HepG2 (cell line): Measurements from ENCODE around the gene ITCH. TPM values are rescaled to one million over a fixed set of nuclear protein-coding genes. Genes with fewer than 3 reads are reported as not detected.
A peak's percentile ranks its signal among the peaks of the same experiment; 100 is the strongest.

Experiments
- AHR ChIP-seq: IDR thresholded peaks from 2 replicates; pipeline ENCODE4 v1.6.1; 2018; ENCODE audit warnings: missing genetic modification reagents, missing compliant biosample characterization
- CBX2 ChIP-seq, 2 experiments: fragments of 200-600 bp in 1 of 2; sonication (generic); formaldehyde crosslinking in 1 of 2; IDR thresholded peaks; 2 replicates each; pipeline versions ENCODE4 v1.7.0 to v1.8.1; 2018 to 2022; ENCODE audit warnings: low read depth in 2 of 2, low read length in 1 of 2, mild to moderate bottlenecking in 1 of 2, missing genetic modification reagents in 1 of 2
- DMTF1 ChIP-seq: sonication (generic); formaldehyde crosslinking; IDR thresholded peaks from 2 replicates; pipeline ENCODE4 v1.4.0; 2020; ENCODE audit warnings: mild to moderate bottlenecking, missing genetic modification reagents
- ETV6 ChIP-seq: sonication (generic); formaldehyde crosslinking; conservative IDR thresholded peaks from 2 replicates; pipeline ENCODE4 v1.4.0; 2020; ENCODE audit warnings: missing genetic modification reagents
- IKZF4 ChIP-seq: sonication (generic); formaldehyde crosslinking; IDR thresholded peaks from 2 replicates; pipeline ENCODE4 v1.5.1; 2020; ENCODE audit warnings: borderline replicate concordance, mild to moderate bottlenecking, low read depth, missing genetic modification reagents; ENCODE audit errors: not compliant biosample characterization
- KMT2B ChIP-seq: IDR thresholded peaks from 2 replicates; pipeline ENCODE4 v1.6.1; 2016; ENCODE audit warnings: missing genetic modification reagents, missing compliant biosample characterization
- MIER2 ChIP-seq: IDR thresholded peaks from 2 replicates; pipeline ENCODE4 v1.6.1; 2016; ENCODE audit warnings: missing biosample characterization, missing genetic modification reagents
- SAFB2 ChIP-seq: sonication (generic); formaldehyde crosslinking; IDR thresholded peaks from 2 replicates; pipeline ENCODE4 v1.5.1; 2020; ENCODE audit warnings: missing genetic modification reagents, low read depth, mild to moderate bottlenecking, borderline replicate concordance
- SMAD9 ChIP-seq: sonication (generic); formaldehyde crosslinking; IDR thresholded peaks from 2 replicates; pipeline ENCODE4 v1.5.1; 2020; ENCODE audit warnings: mild to moderate bottlenecking, missing genetic modification reagents
- ZBTB2 ChIP-seq: sonication (generic); formaldehyde crosslinking; IDR thresholded peaks from 2 replicates; pipeline ENCODE4 v1.8.0; 2022; ENCODE audit warnings: low read depth, missing genetic modification reagents
- ZNF3 ChIP-seq: IDR thresholded peaks from 2 replicates; pipeline ENCODE4 v1.7.0; 2017; ENCODE audit warnings: inconsistent platforms
- ZNF446 ChIP-seq: sonication (generic); formaldehyde crosslinking; IDR thresholded peaks from 2 replicates; pipeline ENCODE4 v1.5.0; 2020; ENCODE audit warnings: mild to moderate bottlenecking, missing genetic modification reagents
- ZNF564 ChIP-seq: sonication (generic); formaldehyde crosslinking; IDR thresholded peaks from 2 replicates; pipeline ENCODE4 v1.8.1; 2023; ENCODE audit warnings: mild to moderate bottlenecking, missing genetic modification reagents
- ZNF879 ChIP-seq: sonication (generic); formaldehyde crosslinking; IDR thresholded peaks from 2 replicates; pipeline ENCODE4 v1.8.1; 2023; ENCODE audit warnings: missing genetic modification reagents
- polyA plus RNA-seq, 8 experiments: library from polyadenylated mRNA; depleted of rRNA in 3 of 8; stranded (reverse) in 7 of 8; unstranded in 1 of 8; fragments of >200 nt; fragmentation: Illumina TruSeq in 4 of 8; extraction: Trizol in 4 of 8; gene quantifications; 2 replicates each; pipeline versions ENCODE4 v1.2.1 to v1.2.3, GENCODE V29; 2011 to 2016; ENCODE audit warnings: low read depth in 4 of 8, missing spikeins in 1 of 8, mixed read lengths in 1 of 8; ENCODE audit not compliant: insufficient read depth in 1 of 8
- total RNA-seq, 5 experiments: library from RNA; depleted of rRNA; stranded (reverse); fragments of >200 nt; fragmentation: Illumina TruSeq; extraction: Trizol; gene quantifications; 2 replicates each; pipeline ENCODE4 v1.2.3, GENCODE V29; 2016; ENCODE audit warnings: low read depth in 1 of 5
- TF ChIP-seq, protein P1 (sequence below): sonication (generic); formaldehyde crosslinking; IDR thresholded peaks from 2 replicates; pipeline ENCODE4 v1.4.0; 2020; ENCODE audit warnings: mild to moderate bottlenecking, missing genetic modification reagents
- TF ChIP-seq, protein P2 (sequence below): IDR thresholded peaks from 2 replicates; pipeline ENCODE4 v1.6.1; 2012; ENCODE audit warnings: inconsistent platforms

Gene ITCH
- total and polyA plus RNA-seq, 2 of the 13 experiments (the other 11 are each of a cell fraction or from before 2014, with no cell fraction given): 20.5 to 112 TPM

GRCh38 chr20:34516247-34517113 is 153.4 kb downstream of the ITCH start, which contains the start of gene DYNLRB1 (continued):
- TF ChIP-seq CBX2 (IDR thresholded peaks at IDR 0.05; ENCODE audit: low read depth, low read length) (no peak), CBX2 (CRISPR knock-in tag; IDR thresholded peaks at IDR 0.05; ENCODE audit: low read depth) (no peak; the same call in 1 of the 2 replicates), ZNF3 (CRISPR knock-in tag) (0 out of 2 replicates have a peak, but pooled peaks have one; percentile 14), SAFB2 (peak; percentile 91; the same call in 1 of the 2 replicates), AHR (peak; percentile 91), MIER2 (CRISPR knock-in tag) (peak; percentile 59; the same call in 1 of the 2 replicates), SMAD9 (CRISPR knock-in tag) (peak; percentile 94; the same call in 1 of the 2 replicates), ZNF446 (CRISPR knock-in tag) (0 out of 2 replicates have a peak, but pooled peaks have one; percentile 65), DMTF1 (0 out of 2 replicates have a peak, but pooled peaks have one; percentile 38), ZBTB2 (CRISPR knock-in tag) (0 out of 2 replicates have a peak, but pooled peaks have one; percentile 59), KMT2B (CRISPR knock-in tag) (peak; percentile 97), IKZF4 (peak; percentile 93), ETV6 (CRISPR knock-in tag) (peak; percentile 93), ZNF879 (CRISPR knock-in tag) (peak; percentile 95), ZNF564 (CRISPR knock-in tag) (no peak)
- TF ChIP-seq, protein P1, sequence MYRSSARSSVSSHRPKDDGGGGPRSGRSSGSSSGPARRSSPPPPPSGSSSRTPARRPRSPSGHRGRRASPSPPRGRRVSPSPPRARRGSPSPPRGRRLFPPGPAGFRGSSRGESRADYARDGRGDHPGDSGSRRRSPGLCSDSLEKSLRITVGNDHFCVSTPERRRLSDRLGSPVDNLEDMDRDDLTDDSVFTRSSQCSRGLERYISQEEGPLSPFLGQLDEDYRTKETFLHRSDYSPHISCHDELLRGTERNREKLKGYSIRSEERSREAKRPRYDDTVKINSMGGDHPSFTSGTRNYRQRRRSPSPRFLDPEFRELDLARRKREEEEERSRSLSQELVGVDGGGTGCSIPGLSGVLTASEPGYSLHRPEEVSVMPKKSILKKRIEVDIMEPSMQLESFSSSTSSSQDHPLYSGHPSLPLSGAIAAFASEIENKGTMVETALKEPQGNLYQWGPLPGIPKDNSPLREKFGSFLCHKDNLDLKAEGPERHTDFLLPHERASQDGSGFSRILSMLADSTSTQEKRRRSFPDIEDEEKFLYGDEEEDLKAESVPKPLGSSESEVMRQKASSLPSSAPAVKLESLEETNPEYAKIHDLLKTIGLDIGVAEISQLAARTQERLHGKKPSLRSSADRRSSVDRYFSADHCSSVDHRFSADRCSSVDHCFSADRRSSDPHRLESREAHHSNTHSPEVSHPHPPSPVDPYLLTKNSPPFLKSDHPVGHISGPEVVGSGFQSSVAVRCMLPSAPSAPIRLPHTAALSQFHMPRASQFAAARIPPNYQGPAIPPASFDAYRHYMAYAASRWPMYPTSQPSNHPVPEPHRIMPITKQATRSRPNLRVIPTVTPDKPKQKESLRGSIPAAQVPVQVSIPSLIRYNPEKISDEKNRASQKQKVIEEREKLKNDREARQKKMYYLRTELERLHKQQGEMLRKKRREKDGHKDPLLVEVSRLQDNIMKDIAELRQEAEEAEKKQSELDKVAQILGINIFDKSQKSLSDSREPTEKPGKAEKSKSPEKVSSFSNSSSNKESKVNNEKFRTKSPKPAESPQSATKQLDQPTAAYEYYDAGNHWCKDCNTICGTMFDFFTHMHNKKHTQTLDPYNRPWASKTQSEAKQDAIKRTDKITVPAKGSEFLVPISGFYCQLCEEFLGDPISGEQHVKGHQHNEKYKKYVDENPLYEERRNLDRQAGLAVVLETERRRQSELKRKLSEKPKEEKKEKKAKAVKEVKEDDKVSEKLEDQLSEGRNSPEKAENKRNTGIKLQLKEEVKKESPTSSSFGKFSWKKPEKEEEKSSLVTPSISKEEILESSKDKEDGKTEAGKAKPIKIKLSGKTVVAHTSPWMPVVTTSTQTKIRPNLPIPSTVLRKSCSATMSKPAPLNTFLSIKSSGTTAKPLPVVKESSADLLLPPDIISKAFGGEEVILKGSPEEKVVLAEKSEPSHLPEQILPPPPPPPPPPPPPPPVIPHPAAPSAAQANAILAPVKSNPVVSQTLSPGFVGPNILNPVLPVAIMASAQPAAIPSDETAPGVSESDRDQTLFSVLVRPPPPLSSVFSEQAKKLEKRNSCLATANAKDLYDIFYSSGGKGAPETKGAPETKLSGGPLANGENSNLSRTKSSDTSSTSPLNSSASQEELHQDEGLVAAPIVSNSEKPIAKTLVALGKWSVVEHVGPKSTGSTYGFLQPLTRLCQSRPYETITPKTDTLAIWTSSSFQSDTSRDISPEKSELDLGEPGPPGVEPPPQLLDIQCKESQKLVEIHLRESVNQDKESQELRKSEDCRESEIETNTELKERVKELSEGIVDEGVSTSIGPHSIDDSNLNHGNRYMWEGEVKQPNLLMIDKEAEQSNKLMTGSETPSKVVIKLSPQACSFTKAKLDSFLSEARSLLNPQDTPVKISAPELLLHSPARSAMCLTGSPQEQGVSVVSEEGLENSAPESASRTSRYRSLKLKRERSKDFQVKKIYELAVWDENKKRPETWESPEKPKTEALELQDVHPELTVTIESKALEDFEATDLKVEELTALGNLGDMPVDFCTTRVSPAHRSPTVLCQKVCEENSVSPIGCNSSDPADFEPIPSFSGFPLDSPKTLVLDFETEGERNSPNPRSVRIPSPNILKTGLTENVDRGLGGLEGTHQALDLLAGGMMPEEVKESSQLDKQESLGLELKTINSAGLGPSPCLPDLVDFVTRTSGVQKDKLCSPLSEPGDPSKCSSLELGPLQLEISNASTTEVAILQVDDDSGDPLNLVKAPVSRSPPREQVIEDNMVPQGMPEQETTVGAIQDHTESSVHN: no peak; the same call in 1 of the 2 replicates
- TF ChIP-seq, protein P2, sequence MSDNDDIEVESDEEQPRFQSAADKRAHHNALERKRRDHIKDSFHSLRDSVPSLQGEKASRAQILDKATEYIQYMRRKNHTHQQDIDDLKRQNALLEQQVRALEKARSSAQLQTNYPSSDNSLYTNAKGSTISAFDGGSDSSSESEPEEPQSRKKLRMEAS: peak; percentile 77
